Measurements from ENCODE around the gene LZTFL1.

- TF ChIP-seq GATA2 (IDR thresholded peaks at IDR 0.05; ENCODE audit: low read depth, low read length), result no peak
- TF ChIP-seq GATA3 (IDR thresholded peaks at IDR 0.05; ENCODE audit: low read depth, low read length), result no peak
Observed at GRCh38 chr3:45798034-45798433, 43.9 kb downstream of the LZTFL1 start.

Measured in SH-SY5Y (cell line).